ENCODE measurements around the gene BCL7A.
A peak's percentile ranks its signal among the peaks of the same experiment; 100 is the strongest.

The BCL7A gene

DNA sequence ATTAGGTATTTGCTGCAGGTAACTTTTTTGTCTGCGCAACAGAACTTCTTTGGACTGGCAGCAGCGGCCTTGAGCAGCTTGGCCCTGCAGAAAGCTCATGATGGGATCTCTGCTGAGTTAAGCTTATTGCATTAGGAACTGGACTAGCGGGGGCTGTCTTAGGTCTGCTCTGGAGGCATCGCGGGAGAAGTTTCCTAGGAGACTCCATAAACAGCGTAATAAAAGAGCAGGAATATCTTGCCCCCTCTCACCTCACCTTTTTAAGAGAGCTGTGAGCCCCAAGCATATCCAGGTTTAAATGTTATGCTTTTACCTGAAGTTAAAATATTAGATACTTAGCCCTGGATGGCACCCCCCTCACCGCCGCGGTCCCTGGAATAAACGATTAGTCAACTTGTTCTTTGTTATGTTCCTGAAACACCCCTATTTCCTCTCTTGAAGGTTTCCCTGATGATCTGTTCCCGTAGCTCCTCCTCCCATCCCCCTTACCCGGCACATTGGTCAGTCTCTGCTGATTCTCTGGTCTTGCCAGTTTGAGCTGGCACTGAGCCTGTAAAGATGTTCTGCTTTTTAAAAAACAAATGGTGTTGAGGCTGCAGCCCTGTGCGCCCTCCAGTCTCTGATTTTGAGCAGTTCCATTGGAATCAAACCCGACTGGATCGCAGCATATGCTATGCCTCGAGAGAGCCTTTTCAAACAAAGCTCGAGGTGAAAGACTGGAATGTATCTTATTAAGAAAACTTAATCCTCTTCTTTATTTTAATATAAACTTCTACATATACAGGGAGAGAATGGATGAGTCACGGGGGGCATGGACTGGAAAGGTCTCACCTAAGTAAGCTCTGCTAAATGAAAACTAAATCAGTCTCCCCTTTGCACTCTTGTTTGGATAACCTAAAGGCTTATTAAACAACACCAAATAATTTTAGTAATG, 58.7 kb downstream of the BCL7A start:
- no peak for DNase-seq (ENCODE audit: low read depth, low spot score)

DNA sequence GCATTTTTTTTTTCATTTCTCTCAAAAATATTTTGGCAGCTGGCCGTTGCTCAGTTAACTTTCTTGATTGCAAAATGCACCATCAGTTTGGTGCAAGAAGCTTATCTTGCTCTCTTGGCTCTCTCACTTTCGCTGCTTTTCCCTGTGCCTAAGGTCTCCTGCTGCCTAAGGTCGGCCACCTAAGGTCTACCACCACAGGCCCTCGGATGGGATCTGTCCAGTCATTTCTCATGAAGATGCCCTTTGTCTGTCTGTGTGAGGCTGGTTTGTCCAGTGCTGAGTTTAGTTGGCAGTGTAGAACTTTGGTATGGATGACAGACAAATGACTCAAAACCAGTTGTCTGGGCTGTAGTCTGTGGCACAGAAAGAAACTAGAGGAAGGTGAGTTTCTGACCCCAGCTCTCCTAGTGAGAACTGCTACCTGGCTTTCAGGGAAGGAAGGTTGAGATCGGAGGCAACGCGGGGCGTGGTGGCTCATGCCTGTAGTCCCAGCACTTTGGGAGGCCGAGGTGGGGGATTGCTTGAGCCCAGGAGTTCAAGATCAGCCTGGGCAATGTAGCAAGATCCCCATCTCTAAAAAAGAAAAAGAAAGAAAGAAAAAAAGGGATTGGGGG, 59.5 kb downstream of the BCL7A start:
- H3K36me3 ChIP-seq (ENCODE audit: insufficient read depth, low read length) = no peaks in the 10 kb centered on the region; the same call in 1 of the 2 replicates
- no peak overlapping the region for H3K27ac ChIP-seq
- no peak for DNase-seq (ENCODE audit: low read depth, low spot score)
- no peaks in the 10 kb centered on the region for H3K9me3 ChIP-seq (ENCODE audit: low read depth, low read length)
- H3K9ac ChIP-seq (ENCODE audit: insufficient read length) = no peak overlapping the region
- TF ChIP-seq FOXP2 (optimal IDR thresholded peaks at IDR 0.05; ENCODE audit: control extremely low read depth, extremely low read length, insufficient read depth) = no peak
- no peak for TF ChIP-seq POLR2AphosphoS5 (IDR thresholded peaks at IDR 0.05; ENCODE audit: borderline replicate concordance, low read depth, low read length)
- no peak for TF ChIP-seq EZH2 (IDR thresholded peaks at IDR 0.05)
- peak overlapping the region; percentile 44 for H3K4me3 ChIP-seq

More for the DNA sequence above, 58.7 kb downstream of the BCL7A start:
- Histone ChIP-seq H3K9ac (ENCODE audit: insufficient read length) (no peak overlapping the region), H3K27ac (no peak overlapping the region), H3K4me3 (peak overlapping the region; percentile 91), H3K36me3 (ENCODE audit: insufficient read depth, low read length) (no peaks in the 10 kb centered on the region; the same call in 1 of the 2 replicates), H3K9me3 (ENCODE audit: low read depth, low read length) (no peaks in the 10 kb centered on the region)
- TF ChIP-seq FOXP2 (optimal IDR thresholded peaks at IDR 0.05; ENCODE audit: control extremely low read depth, extremely low read length, insufficient read depth) = no peak
- TF ChIP-seq POLR2AphosphoS5 (IDR thresholded peaks at IDR 0.05; ENCODE audit: borderline replicate concordance, low read depth, low read length) = no peak
- TF ChIP-seq EZH2 (IDR thresholded peaks at IDR 0.05) = no peak

DNA sequence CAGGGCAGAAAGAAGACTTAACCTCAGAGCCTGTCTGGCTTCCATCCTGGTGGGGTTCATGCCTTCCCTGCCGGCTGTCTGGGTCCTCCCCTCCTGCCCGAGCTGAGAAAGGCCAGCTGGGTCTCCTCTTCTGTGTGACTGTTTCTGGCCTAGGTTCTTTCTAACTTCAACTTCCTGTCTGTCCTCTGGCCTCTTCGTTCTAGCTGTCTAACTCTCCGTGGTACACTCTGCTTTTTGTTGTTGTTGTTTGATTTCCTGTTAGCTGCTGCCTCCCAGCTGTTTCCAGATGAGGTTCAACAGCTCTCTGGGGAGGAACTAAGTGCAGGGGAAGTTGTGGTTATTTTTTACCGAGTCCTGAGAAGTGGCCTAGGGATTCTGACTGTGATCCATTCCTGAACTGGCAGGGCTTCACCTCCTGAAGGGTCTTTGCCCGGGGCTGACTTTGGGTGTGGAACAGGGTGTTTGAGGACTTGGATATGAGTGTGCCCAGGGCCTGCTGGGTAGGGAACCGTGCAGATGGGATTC, 60.1 kb downstream of the BCL7A start:
- Histone ChIP-seq H3K9me3 (ENCODE audit: low read depth, low read length) (no peaks in the 10 kb centered on the region), H3K4me3 (peak overlapping the region; percentile 44), H3K36me3 (ENCODE audit: insufficient read depth, low read length) (no peaks in the 10 kb centered on the region; the same call in 1 of the 2 replicates), H3K9ac (ENCODE audit: insufficient read length) (no peak overlapping the region), H3K27ac (no peak overlapping the region)
- no peak for DNase-seq (ENCODE audit: low read depth, low spot score)
- TF ChIP-seq POLR2AphosphoS5 (IDR thresholded peaks at IDR 0.05; ENCODE audit: borderline replicate concordance, low read depth, low read length) (no peak), FOXP2 (optimal IDR thresholded peaks at IDR 0.05; ENCODE audit: control extremely low read depth, extremely low read length, insufficient read depth) (no peak), EZH2 (IDR thresholded peaks at IDR 0.05) (no peak)

DNA sequence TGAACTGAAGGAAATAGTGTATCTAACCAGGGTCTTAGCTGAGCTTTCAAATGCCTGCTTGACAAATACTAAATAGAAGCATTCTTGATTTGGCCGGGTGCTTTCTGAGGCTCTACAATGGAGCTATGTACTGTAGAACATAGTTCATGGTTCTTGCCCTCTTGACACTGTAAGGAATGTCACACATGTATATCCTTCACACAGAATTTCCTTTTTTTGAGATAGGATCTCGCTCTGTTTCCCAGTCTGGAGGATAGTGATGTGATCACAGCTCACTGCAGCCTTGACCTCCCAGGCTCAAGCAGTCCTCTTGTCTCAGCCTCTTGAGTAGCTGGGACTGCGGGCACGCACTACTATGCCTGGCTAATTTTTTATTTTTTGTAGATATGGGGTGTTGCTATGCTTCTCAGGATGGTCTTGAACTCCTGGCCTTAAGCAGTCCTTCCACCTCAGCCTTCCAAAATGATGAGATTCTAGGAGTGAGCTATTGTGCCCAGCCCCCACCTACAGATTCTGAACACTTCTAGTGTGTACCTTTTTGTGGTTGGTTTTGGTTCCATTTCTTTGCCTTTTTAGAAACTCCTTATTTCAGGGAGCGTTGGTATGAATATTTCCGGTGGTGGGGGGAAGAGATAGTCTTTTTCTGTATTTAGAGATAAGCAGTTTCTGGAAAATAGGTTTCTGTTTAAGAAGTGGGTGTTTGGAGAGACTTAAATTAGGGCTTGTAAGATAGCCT, 61.1 kb downstream of the BCL7A start:
- Histone ChIP-seq H3K9me3 (ENCODE audit: low read depth, low read length) (no peaks in the 10 kb centered on the region), H3K9ac (ENCODE audit: insufficient read length) (no peak overlapping the region), H3K4me3 (no peak overlapping the region; the same call in 1 of the 2 replicates), H3K36me3 (ENCODE audit: insufficient read depth, low read length) (no peaks in the 10 kb centered on the region; the same call in 1 of the 2 replicates), H3K27ac (no peak overlapping the region)
- no peak for DNase-seq (ENCODE audit: low read depth, low spot score)
- TF ChIP-seq EZH2 (IDR thresholded peaks at IDR 0.05) = no peak
- TF ChIP-seq POLR2AphosphoS5 (IDR thresholded peaks at IDR 0.05; ENCODE audit: borderline replicate concordance, low read depth, low read length) = no peak
- no peak for TF ChIP-seq FOXP2 (optimal IDR thresholded peaks at IDR 0.05; ENCODE audit: control extremely low read depth, extremely low read length, insufficient read depth)

DNA sequence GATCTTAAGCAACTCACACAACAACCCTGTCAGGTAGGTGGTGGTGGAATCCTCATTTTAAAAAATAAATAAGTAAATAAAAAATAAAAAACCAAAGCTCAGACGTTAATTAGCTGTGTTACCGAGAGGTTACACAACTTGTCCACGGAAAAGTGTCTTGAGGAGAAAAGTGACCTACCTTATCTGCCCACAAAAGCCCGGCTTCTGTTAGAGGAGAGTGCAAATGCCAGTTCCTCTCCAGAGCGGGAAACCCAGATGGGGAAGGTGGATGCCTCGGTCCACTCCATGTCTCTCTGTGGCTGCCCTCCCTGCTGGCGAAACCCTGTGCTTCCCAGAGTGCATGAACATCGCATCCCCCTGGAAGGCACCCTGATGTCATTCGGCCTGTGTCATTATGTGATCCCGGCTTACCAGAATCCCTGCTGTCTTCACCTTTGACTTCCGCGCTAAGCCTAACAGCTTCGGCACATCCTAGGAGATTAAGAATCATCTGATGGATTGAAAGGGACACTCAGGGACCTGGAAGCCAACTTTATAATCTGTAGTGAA, 63.2 kb downstream of the BCL7A start:
- TF ChIP-seq FOXP2 (optimal IDR thresholded peaks at IDR 0.05; ENCODE audit: control extremely low read depth, extremely low read length, insufficient read depth) = no peak
- no peak for TF ChIP-seq POLR2AphosphoS5 (IDR thresholded peaks at IDR 0.05; ENCODE audit: borderline replicate concordance, low read depth, low read length)
- TF ChIP-seq EZH2 (IDR thresholded peaks at IDR 0.05) = no peak
- Histone ChIP-seq H3K27ac (no peak overlapping the region), H3K36me3 (ENCODE audit: insufficient read depth, low read length) (no peaks in the 10 kb centered on the region; the same call in 1 of the 2 replicates), H3K9me3 (ENCODE audit: low read depth, low read length) (no peaks in the 10 kb centered on the region), H3K4me3 (no peak overlapping the region), H3K9ac (ENCODE audit: insufficient read length) (no peak overlapping the region)
- DNase-seq (ENCODE audit: low read depth, low spot score) = no peak

DNA sequence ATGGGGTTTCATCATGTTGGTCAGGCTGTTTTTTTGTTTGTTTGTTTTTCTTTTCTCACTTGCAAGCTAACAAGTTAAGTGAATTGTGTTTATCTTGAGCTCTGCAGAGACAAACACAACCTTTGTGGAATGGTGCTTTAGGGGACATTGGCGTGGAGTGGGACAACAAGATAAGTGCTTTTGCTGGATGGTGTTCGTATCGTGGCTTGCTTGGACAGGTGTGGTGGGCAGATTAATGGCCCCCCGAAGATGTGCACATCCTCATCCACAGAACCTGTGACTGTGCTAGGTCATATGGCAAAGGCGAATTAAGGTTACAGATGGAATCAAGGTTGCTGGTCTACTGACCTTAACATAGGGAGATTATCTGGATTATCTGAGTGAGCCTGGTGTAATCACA, 63.9 kb downstream of the BCL7A start:
- DNase-seq (ENCODE audit: low read depth, low spot score) = no peak
- Histone ChIP-seq H3K4me3 (no peak overlapping the region), H3K27ac (no peak overlapping the region), H3K9me3 (ENCODE audit: low read depth, low read length) (no peaks in the 10 kb centered on the region), H3K36me3 (ENCODE audit: insufficient read depth, low read length) (no peaks in the 10 kb centered on the region; the same call in 1 of the 2 replicates), H3K9ac (ENCODE audit: insufficient read length) (no peak overlapping the region)
- TF ChIP-seq EZH2 (IDR thresholded peaks at IDR 0.05) (no peak), POLR2AphosphoS5 (IDR thresholded peaks at IDR 0.05; ENCODE audit: borderline replicate concordance, low read depth, low read length) (no peak), FOXP2 (optimal IDR thresholded peaks at IDR 0.05; ENCODE audit: control extremely low read depth, extremely low read length, insufficient read depth) (no peak)

DNA sequence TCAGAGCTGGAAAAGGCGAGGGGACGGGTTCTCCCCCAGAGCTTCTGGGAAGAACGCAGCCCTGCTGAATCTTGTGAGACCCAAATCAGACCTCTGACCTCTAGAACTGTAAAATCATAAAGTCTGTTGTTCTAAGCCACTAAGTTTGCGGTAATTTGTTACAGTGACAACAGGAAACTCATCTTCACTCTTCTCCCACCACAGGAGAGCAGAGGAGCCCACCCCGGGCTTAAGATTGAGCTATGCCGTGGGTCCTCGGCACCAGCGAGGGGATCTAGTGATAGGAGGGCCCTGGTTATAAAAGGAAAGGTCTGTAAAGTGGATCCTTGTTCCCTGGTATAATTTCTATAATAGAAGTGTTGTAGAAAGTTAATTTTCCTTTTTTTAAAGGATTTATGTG, 64.4 kb downstream of the BCL7A start:
- H3K36me3 ChIP-seq (ENCODE audit: insufficient read depth, low read length) = no peaks in the 10 kb centered on the region; the same call in 1 of the 2 replicates
- H3K4me3 ChIP-seq = no peak overlapping the region

More for the DNA sequence above, 64.4 kb downstream of the BCL7A start:
- Histone ChIP-seq H3K27ac (no peak overlapping the region), H3K9ac (ENCODE audit: insufficient read length) (no peak overlapping the region), H3K9me3 (ENCODE audit: low read depth, low read length) (no peaks in the 10 kb centered on the region)
- no peak for DNase-seq (ENCODE audit: low read depth, low spot score)
- TF ChIP-seq FOXP2 (optimal IDR thresholded peaks at IDR 0.05; ENCODE audit: control extremely low read depth, extremely low read length, insufficient read depth) (no peak), EZH2 (IDR thresholded peaks at IDR 0.05) (no peak), POLR2AphosphoS5 (IDR thresholded peaks at IDR 0.05; ENCODE audit: borderline replicate concordance, low read depth, low read length) (no peak)

All from SK-N-MC (cell line).